HG03139 (cell line): ENCODE results near the gene KRT78.

Experiments used
- ATAC-seq: cut with Tn5 transposase; IDR thresholded peaks from one replicate; pipeline ENCODE4 v1.9.1; 2021; ENCODE audit not compliant: unreplicated experiment

KRT78 gene

DNA sequence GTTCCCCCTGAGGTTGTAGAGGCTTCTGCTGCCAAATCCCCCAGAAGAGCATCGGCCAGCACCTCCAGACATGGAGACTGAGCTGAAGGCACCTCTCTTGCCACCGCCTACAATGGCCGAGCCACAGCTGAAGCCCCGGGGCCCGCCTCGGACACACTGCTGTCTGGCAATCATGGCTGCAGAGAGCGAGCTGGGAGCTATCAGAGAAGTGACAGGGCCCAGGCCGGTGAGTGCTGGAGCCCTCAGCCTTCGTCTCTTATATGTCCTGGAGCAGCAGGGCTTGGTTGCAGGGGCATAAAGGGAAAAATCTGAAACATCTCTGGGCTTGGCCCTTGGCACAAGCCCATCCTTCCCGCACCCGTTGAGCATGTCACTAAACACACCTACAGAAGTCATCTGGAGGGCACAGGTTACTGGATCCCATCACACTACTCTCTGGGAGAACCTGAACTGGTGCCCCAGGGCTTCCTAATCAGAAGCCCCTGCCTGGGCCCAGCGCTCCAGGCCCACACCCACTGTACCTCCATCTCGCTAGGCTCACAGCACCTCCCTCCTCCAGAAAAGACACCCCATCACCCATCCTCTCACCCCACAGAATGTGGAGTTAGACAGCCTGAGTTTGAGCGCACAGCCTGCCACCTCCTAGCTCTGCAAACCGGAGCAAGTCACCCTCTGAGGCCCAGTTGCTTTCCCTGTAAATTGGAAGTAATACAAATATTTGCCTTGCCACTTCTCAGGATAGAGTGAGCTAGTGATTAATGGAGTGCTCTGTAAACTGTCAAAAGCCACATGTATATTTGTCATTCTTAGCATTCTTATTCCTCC lies 34.7 kb downstream of the KRT78 start, which contains the start of gene KRT4:
TSS of gene KRT4 (minus strand) at position 232 of the 825 bp plus-strand sequence. CDS start at position 174, 58 bp downstream.
- no peak for ATAC-seq

DNA sequence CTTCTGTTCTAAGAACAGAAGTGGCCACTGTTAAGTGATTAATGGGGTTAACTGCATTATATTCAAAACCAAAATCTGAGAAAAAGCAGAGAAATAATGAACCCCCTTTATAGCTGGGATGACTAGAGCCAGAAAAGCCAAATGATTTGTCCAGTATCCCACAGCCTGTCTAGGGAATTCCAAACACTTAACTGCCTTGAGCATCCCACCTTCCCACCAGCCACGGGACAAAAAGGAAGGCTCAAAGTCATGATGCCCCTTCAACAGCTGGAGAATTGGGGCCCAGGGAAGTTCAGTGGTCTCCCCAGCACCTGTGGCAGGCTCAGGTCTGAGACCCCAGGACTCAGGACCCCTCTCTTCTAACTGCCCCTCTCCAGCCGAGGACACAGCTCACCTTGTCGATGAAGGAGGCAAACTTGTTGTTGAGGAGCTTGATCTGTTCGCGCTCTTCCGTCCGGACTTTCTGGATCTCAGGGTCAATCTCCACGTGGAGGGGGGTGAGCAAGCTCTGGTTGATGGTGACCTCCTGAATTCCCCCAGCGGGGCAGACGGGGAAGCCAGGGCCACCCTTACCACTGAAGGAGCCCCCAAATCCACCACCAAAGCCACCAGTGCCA lies 35.5 kb downstream of the KRT78 start:
- ATAC-seq, result no peak

DNA sequence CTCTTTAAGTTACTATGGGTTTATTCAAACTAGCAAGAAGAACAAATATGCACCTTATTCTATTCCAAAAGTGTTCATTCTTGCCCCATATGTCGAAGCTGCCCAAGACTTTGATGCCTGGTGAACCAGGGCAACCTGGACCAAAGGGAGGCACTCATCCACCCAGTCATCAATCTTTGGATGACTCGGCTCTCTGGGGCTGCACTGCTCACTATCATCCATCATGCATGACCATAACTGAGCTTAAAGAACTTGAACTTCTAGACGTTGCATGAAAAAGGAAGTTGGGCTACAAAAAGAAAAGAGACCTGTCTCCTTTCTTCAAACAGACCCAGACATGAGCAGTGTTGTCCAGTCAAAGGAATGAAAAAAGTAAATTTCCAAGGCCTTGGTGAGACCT lies 36.0 kb downstream of the KRT78 start:
- ATAC-seq, result no peak

DNA sequence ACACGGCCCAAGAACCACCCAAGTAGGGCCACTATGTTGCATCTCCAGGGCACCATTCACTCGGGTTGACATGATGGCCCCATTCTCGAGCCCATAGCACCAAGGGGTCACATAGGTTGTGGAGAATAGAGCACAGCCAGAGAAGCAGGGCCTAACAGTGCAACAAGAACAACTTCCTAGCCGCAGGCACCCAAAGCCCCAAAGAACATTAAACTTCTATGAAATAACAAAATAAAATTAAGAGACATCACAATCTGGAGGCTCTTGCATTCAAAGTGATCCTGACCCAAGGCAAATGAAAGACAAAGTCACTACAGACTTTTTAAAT lies 36.8 kb downstream of the KRT78 start:
- no peak for ATAC-seq

DNA sequence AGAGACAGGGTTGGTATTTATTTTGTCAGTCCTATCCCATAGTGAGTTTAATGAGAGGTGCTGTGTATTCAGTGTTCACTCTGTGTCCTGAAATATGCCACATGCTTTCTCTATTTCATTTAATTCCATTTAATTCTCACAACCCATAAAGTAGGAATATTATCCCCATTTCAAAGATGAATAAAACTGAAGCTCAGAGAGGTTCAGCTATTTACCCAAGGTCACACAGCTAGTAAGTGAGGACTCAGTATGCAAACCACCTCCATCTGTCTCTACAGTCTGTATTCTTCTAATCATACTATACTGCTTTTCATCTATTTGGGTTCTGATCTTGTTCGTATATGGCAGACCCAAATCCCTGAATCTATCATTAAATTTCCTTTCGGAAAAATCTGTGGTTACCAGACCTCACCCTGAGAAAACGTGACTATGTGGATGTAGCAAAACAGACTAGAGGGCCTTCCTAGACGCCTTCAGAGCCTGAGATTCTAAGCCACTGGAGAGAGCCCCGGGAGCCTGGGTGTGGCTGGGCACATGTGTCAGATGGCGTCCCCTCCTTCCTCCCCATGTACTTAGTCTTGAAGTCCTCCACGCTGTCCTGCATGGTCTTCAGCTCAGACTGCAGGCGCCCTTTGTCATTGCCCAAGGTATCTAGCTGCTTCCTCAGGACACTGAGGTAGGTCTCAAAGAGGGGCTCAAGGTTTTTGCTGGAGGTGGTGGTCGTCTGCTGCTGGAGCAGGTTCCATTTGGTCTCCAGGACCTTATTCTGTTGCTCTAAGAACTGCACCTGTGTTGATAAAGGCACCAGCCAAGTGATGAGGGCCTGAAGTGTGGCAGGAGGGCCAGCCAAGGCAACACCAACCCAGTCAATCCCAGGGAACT lies 37.4 kb downstream of the KRT78 start:
- ATAC-seq, result no peak

DNA sequence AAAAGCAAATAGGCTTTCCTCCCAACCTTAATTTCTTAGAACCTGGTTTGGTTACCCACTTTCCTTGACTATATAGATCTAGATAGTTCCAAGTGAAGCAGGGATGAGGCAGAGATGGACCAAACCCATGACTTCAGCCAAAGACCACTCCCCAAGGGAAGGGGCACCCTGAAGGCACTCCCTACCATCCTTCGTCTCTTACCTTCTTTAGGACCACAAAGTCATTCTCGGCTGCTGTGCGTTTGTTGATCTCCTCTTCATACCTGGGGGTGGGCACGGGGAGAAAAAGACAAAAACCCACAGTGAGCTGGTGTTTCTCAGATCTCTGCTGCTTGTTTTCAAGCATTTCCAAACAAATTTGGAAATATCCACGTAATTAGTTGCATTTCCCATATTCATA lies 38.2 kb downstream of the KRT78 start:
- no peak for ATAC-seq

DNA sequence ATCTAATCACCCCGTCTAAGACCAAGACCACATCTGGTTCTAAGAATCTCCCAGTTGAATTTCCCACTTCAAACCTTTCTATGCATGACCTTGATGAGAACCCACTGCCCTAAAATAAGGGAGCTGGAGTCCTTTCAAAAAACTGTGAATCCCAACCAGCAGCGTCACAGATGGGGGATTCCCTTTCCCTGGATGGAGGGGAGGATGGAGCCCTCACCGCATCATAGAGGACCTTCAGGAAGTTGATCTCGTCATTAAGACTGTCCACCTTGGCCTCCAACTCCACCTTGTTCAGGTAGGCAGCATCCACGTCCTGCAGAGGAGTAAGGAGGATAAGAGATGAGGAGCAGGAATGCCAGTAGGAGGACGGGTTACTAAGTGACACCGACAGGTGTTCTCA lies 39.6 kb downstream of the KRT78 start:
- no peak for ATAC-seq

DNA sequence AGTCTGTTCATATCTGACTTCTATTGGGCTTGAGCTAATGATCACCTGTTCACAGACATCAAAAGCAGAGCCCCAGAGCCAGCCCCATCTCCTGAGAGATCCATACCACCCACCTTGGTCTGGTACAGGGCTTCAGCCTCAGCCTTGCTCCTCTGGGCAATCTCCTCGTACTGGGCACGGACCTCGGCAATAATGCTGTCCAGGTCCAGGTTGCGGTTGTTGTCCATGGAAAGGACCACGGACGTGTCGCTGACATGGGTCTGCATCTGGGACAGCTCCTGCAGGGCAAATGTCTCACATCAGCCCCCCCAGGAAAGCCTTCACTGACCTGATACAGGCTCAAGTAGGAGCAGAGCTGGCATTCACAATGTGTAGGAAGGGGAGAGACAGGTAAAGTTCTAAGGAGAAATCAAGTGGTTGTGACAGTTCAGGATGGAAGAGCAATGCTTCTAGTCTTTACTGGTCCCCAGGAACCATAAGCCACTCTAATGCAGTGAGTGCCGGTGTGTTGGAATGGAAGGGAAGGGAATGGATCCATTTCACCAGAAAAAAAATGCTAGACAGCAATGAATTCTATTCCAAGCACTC lies 40.1 kb downstream of the KRT78 start:
- ATAC-seq, result no peak

DNA sequence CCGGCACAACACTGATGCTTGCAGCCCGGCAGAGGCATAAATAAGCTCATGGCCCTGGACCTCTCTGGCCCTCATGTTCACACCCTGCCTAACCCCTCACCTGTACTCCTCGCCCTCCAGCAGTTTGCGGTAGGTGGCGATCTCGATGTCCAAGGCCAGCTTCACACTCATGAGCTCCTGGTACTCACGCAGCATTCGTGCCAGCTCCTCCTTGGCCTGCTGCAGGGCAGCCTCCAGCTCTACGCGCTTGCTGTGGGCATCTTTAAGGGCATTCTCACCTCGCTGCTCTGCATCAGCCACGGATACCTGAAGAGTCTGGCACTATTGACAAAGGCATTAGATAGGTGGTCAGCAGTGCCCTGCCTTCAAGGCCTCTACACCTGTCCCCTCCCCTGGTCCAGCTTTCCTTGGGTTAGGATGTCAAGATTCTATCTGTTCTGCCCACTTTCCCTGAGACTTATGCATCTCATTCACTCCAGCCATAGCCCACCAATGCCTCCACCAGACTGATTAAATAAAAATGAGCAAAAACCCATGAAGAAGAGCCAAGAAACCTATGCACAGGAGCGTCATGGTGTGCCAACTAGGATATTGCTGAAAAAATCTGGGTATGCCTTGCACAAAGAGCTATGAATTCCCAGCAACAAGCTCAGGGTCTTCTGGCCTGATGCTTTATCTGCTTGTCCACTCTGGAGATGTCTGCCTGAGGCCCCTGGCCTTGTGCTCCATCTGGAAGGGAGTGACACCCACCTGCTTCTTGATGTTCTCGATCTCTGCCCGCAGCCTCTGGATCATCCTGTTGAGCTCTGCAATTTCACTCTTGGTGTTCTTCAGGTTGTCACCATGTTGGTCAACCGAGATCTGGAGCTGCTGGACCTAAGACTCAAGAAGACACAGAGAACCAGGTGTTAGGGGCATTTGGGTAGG lies 41.0 kb downstream of the KRT78 start:
- no peak for ATAC-seq

DNA sequence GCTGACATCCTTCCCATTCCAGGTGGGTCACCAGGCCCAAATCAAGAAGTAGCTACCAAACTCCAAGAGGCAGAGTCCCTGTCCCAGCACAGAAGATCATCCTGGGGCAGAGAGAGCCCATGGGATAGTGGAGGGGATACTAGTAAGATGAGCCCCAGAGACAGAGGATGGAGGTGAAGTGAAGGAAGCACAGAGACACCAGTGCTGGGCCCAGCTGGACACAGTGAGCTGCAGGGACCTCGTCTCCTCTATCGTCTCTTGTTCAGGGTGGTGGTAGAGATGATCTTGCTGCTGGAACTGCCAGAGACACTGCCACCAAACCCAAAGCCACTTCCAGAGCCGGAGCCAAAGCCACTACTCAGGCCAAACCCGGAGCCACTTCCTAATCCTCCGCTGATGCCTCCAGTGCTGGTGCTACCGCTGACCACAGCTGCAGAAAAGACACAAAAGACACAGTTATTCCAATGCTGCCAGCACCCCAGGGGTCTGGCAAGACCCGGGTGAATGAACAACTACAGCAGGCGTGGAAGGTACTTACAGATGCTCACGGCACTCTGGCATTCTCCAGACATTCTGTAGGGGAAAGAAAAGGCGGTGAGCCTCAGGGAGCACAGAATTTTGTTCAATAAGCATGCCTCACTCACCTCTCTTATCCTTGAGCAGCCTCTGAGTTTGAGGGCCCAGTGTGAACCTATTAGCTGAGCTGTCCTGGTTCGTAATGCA lies 41.8 kb downstream of the KRT78 start:
- ATAC-seq, result no peak

DNA sequence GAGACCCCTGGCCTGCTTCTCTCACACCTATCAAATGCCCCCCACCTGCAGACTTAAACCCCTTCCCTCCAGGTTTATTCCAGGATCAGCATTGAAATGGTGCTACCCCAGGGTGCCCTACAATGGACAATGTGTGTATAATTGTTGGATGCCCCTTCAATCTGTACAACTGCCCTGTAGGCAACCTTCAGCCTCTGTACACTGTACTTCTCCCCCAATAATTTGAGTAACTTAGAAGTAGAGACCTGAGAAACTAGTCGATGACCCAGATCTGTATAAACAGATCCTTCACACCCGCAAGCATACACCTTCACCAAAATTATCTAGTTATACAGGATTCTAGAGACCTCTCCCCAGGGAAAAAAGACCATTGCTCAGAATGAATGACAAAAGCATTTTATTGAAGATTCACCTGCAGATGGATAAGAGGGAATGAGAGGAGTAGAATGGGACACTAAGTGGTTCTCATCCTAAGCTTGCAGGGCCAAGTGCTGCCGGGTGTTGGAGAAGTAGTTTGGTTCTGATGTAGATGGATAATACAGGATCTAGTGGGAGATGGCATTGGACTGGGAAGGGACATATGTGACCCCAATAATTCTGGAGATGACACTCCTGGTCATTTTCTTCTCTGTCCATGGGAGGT lies 42.5 kb downstream of the KRT78 start:
- no peak for ATAC-seq

DNA sequence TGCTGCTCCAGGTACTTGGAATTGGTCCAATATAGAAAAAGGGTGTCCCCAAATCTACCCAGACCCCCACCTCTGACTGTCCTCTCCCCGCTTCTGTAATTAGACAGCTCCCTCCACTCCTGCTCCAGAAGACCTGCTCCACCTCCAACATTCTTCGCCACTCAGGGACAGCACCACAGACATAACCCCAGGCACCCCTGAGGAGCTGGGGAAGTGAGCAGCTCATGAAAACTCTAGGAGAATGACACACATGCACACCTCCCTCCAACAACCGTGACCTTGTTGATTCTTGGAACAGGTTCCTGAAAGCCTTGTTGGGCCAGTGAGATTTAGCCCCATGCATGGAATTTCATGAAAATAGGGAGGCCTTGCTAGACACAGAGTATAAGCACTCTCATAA lies 43.1 kb downstream of the KRT78 start:
- ATAC-seq, result no peak

DNA sequence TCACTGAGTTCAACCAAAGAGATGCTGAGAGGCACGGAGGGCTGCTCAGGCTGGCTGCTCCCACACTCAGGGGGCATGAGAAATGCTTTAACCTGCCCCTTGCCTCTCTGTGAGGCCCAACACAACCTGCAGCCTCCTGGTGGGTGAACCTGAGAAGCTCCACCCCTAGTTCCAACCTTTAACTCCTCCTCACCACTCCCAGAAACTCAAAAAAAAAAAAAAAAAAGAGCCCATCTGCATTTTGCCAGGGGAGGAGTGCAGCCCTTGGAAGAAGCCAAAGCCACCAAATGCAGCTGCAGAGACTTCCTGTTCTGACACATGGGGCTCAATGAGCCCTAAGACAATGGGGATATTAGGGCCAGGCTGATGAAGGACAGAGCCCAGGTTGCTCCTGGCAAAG lies 43.8 kb downstream of the KRT78 start:
- no peak for ATAC-seq

DNA sequence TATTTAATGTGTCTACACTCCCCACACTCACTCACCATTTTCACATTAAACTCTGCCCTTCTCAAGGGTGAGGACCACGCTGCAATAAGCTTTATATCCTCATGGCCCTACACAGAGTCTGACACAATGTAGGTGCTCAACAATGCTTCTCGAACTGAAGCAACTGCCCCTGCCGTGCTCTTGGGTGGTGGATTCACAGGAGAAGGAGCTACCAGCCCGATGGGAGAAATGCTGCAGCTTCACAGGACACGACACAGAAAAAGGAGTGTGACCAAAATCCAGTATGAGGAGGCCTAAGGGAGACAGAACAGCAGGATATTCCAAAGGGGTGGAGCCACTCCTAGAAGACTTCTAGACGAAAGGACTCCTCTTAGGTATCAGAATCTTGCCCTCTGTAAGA lies 46.4 kb downstream of the KRT78 start:
- no peak for ATAC-seq

DNA sequence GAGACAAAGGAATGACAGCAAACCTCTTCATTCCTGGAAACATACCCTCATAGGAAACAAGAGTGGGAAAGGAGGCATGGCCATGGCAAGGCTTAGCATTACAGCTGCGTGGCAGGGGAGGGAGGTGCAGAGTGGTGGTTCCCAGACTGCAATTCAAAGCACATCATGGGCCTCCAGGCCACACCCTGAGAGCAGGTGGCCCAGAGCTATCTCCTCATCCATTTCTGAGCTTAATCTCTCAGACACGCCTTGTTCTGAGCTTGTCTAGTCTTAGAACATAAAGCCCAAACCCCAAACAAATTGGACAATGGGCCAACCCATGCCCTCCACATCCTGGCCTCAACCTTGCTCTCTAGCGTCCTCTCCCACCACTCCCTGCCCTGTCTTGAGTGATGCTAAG lies 47.0 kb downstream of the KRT78 start:
- no peak for ATAC-seq

DNA sequence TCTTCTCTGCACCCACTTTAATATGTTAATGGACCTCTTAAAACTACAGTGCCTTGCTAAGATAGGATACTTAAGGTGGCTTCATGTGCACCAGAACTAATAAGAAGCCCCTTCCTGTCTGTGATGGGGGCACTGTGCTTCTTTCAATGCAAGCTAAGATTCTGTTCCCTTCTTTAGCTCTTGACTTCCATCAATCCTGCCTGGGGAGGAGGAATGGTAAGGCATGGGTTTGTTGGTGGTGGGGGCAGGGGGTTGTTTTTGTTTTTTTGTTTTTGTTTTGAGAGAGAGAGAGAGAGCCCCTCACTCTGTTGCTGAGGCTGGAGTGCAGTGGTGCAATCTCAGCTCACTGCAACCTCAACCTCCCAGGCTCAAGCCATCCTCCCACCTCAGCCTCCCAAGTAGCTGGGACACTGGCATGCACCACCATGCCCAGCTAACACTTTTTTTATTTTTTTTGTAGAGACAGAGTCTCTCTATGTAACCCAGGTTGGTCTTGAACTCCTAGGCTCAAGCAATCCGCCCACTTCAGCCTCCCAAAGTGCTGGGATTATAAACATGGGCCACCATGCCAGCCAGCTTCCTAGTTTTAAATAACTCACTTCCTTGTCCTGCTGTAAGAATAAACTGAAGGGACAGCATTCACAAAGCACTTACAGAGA lies 48.4 kb downstream of the KRT78 start:
- no peak for ATAC-seq

DNA sequence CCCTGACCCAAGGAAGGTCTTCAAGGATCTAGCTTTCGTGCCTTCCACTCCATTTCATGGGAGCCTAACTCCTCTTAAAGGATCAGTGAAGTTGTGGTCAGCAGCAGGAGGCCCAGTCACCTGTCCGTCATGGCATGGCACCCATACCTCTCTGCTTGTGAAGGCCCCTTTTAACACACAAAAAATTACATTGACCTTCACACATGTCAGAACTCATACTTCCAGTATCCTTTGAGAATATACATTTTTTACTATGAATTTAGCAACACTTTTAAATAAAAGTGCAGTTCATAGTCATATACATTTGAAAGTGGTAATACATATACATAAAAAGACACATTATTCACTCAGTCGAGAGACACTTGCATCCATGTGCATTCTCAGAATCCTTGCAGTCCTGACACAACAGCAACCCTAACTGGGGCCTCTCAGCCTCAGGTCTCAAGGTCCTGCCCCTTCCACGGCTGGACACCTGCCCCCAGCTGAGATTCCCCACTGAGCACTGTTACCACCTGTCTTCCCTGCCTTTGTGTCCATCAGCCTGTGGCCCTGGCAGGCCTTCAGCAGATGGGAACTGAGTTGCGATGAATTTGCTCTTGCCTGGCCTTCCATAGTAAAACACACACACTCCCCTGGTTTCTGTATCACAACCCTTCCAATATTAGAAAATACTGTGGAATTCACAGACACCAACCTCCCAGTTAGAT lies 49.1 kb downstream of the KRT78 start:
- ATAC-seq, result no peak
